GM12878 (cell line): ENCODE measurements around the gene SPDYE4. TPM values are rescaled to one million over a fixed set of nuclear protein-coding genes. Genes with fewer than 3 reads are reported as not detected.

Experiments used
- ATAC-seq: fragments of 200-7000 bp; cut with Tn5 transposase; 3 replicates; pipeline ENCODE4 v1.9.1; 2020; ENCODE audit warnings: mild to moderate bottlenecking, moderate library complexity
- BruUV-seq: library from RNA; stranded (reverse); fragments of 400-500 nt; replicated peaks from 2 replicates; lab custom pipeline; 2021; lab: Mats Ljungman, UMichigan
- CTCF ChIA-PET: fragments of 300-600 bp; sonication (Branson Sonifier 250); formaldehyde crosslinking; extraction: SDS; loops from one replicate; lab custom pipeline; 2021; ENCODE audit warnings: inconsistent platforms; lab: Yijun Ruan, JAX
- POLR2A ChIA-PET: fragments of 350-600 bp; formaldehyde crosslinking; extraction: SDS; loops from one replicate; lab custom pipeline; 2021; ENCODE audit warnings: inconsistent platforms; lab: Charles Lee
- RAD21 ChIA-PET: fragments of 300-600 bp; sonication (Branson Sonifier 250); formaldehyde crosslinking; loops from one replicate; lab custom pipeline; 2023; ENCODE audit warnings: antibody characterized with exemption; ENCODE audit not compliant: unreplicated experiment; lab: Charles Lee
- SMC1A ChIA-PET: fragments of 300-600 bp; sonication (Branson Sonifier 250); formaldehyde crosslinking; loops from one replicate; lab custom pipeline; 2023; ENCODE audit not compliant: unreplicated experiment, uncharacterized antibody; lab: Charles Lee
- DNase-seq: peaks from one replicate; pipeline ENCODE4 v3.0.0-alpha.2; 2011; ENCODE audit warnings: low read depth, low spot score
- FAIRE-seq: peaks from 3 replicates; lab custom pipeline; 2011; peaks lifted over from hg19 to GRCh38; lab: Jason Lieb, UNC
- H2AFZ ChIP-seq: 2 replicates; pipeline ENCODE4 v1.6.0; 2011; ENCODE audit warnings: low read depth, low read length, control low read depth; ENCODE audit not compliant: control insufficient read depth
- H3K27ac ChIP-seq: 2 replicates; pipeline ENCODE4 v1.5.1; 2011; ENCODE audit warnings: control low read depth; ENCODE audit not compliant: control insufficient read depth, insufficient read depth
- H3K27me3 ChIP-seq, 2 experiments: replicated peaks in 1 of 2; 2 replicates each; pipeline versions ENCODE4 v1.6.0 to v1.6.1; 2011; ENCODE audit warnings: low read length in 1 of 2; ENCODE audit not compliant: control insufficient read depth in 2 of 2, insufficient read depth in 2 of 2
- H3K36me3 ChIP-seq, 2 experiments: 2 replicates each; pipeline ENCODE4 v1.5.1; 2011; ENCODE audit warnings: low read length in 1 of 2; ENCODE audit not compliant: control insufficient read depth in 2 of 2, insufficient read depth in 2 of 2
- H3K4me1 ChIP-seq: 2 replicates; pipeline ENCODE4 v1.6.1; 2011; ENCODE audit warnings: mild to moderate bottlenecking, low read length, moderate library complexity, mixed read lengths; ENCODE audit not compliant: control insufficient read depth, insufficient read depth
- H3K4me2 ChIP-seq: 2 replicates; pipeline ENCODE4 v1.6.0; 2011; ENCODE audit warnings: control low read depth; ENCODE audit not compliant: control insufficient read depth, insufficient read depth
- H3K4me3 ChIP-seq: fragments of 200-600 bp; sonication (generic); 2 replicates; pipeline ENCODE4 v1.5.1; 2016
- H3K79me2 ChIP-seq: 2 replicates; pipeline ENCODE4 v1.6.0; 2011; ENCODE audit warnings: low read length; ENCODE audit not compliant: control insufficient read depth, insufficient read depth
- H3K9ac ChIP-seq: 2 replicates; pipeline ENCODE4 v1.8.0; 2011; ENCODE audit warnings: low read length, control low read depth, mixed read lengths; ENCODE audit not compliant: control insufficient read depth, insufficient read depth
- H3K9me3 ChIP-seq: replicated peaks from 3 replicates; pipeline ENCODE4 v1.5.1; 2011; ENCODE audit warnings: mild to moderate bottlenecking, low read length; ENCODE audit not compliant: control insufficient read depth, insufficient read depth
- H4K20me1 ChIP-seq: 2 replicates; pipeline ENCODE4 v1.6.0; 2011; ENCODE audit not compliant: control insufficient read depth, insufficient read depth
- ASH2L ChIP-seq: fragments of 300-600, 200-600 bp; sonication (generic); IDR thresholded peaks from 2 replicates; pipeline ENCODE4 v1.6.1; 2017; ENCODE audit warnings: low read depth, mild to moderate bottlenecking, borderline replicate concordance
- CHD4 ChIP-seq: fragments of 200-600 bp; sonication (generic); IDR thresholded peaks from 2 replicates; pipeline ENCODE4 v1.6.1; 2016; ENCODE audit warnings: mild to moderate bottlenecking
- EED ChIP-seq: sonication (generic); IDR thresholded peaks from 2 replicates; pipeline ENCODE4 v1.6.1; 2016; ENCODE audit warnings: antibody characterized with exemption, low read depth
- ETV6 ChIP-seq, 2 experiments: fragments of 450-650 bp in 1 of 2; IDR thresholded peaks in 1 of 2; conservative IDR thresholded peaks in 1 of 2; 2 replicates each; pipeline ENCODE4 v1.6.1; 2014; ENCODE audit warnings: antibody characterized with exemption in 1 of 2, borderline replicate concordance in 1 of 2, low read depth in 1 of 2, mild to moderate bottlenecking in 1 of 2, moderate library complexity in 1 of 2
- WGBS: methylation state at CpG from one replicate; pipeline ENCODE4 v1.1.6; 2016; ENCODE audit warnings: low lambda C conversion rate; ENCODE audit not compliant: insufficient replicate concordance, insufficient coverage; ENCODE audit errors: missing lambda C conversion rate; 5-methylcytosine and 5-hydroxymethylcytosine counted together
- in situ Hi-C: fragments of 300-500 bp; cut with MboI; formaldehyde crosslinking; loops from 9 replicates; pipeline ENCODE4 v1.14.3; 2018; ENCODE audit warnings: mixed read lengths
- intact Hi-C: fragments of 100-400 bp; cut with micrococcal nuclease; formaldehyde crosslinking; loops from one replicate; pipeline ENCODE4 v1.14.2; 2022; ENCODE audit not compliant: unreplicated experiment
- polyA plus RNA-seq, 11 experiments: library from polyadenylated mRNA; depleted of rRNA in 4 of 11; unstranded in 6 of 11; stranded (reverse) in 5 of 11; fragments of >200 nt; fragmentation: Nextera tagmentation in 4 of 11; fragmentation: Illumina TruSeq in 1 of 11; extraction: Ambion mirVana in 4 of 11; extraction: Trizol in 1 of 11; gene quantifications; 1 replicate in 1 of 11; 2 replicates in 10 of 11; pipeline versions ENCODE4 v1.2.1 to v1.2.3, GENCODE V29; 2011 to 2016; ENCODE audit warnings: inconsistent platforms in 2 of 11, missing spikeins in 2 of 11, low read depth in 1 of 11
- total RNA-seq, 4 experiments: library from RNA; depleted of rRNA in 3 of 4; stranded (reverse); fragments of >200 nt in 3 of 4; fragmentation: Illumina TruSeq in 1 of 4; extraction: Trizol in 1 of 4; gene quantifications; 2 replicates each; pipeline versions ENCODE4 v1.2.1 to v1.2.3, GENCODE V29; 2013 to 2021
- TF ChIP-seq, protein P1 (sequence below): fragments of 450-650 bp; IDR thresholded peaks from 2 replicates; pipeline ENCODE4 v1.6.1; 2017; ENCODE audit warnings: mild to moderate bottlenecking

SPDYE4 gene
- total and polyA plus RNA-seq, 10 of the 15 experiments (the other 5 are each of a cell fraction or from before 2014, with no cell fraction given): 0.07 to 0.18 TPM; not detected in 8

DNA sequence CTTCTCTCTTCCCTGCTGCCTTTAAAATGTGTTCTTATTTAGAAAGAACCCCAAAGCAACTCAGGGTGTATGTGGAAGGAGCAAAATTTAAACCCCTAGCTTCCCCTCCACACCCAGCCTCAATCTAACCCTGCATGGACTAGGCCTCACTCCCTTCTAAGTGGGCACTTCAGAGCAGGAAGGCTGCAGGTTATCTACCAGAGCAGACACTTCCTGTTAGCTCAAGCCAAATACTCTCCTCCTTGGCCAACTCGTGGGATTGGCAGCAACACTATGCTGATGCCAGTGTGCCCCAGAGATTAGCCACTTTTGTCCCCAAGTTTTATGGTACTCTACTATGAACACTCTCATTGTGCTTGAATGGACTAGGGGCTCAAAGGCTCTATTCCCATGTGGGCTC, 49.3 kb downstream of the SPDYE4 start:
- Histone ChIP-seq H3K79me2 (no peaks in the 10 kb centered on the region), H2AFZ (no peak overlapping the region), H3K9ac (no peak overlapping the region), H3K4me3 (no peak overlapping the region), H3K4me1 (no peaks in the 10 kb centered on the region), H3K4me2 (no peak overlapping the region), H3K27ac (no peak overlapping the region), H3K36me3 (no peaks in the 10 kb centered on the region), H3K9me3 (no peaks in the 10 kb centered on the region), H4K20me1 (no peaks in the 10 kb centered on the region), H3K27me3 (peaks cover 0 to 5% of the 10 kb centered on the region in 2 experiments; a peak in 3 of 4 replicates)
- TF ChIP-seq EED (no peak), ETV6 (conservative IDR thresholded peaks at IDR 0.05 in 1 of 2, IDR thresholded peaks at IDR 0.05 in 1 of 2; ENCODE audit: borderline replicate concordance in 1 of 2, low read depth in 1 of 2) (no peak)
- TF ChIP-seq, protein P1, sequence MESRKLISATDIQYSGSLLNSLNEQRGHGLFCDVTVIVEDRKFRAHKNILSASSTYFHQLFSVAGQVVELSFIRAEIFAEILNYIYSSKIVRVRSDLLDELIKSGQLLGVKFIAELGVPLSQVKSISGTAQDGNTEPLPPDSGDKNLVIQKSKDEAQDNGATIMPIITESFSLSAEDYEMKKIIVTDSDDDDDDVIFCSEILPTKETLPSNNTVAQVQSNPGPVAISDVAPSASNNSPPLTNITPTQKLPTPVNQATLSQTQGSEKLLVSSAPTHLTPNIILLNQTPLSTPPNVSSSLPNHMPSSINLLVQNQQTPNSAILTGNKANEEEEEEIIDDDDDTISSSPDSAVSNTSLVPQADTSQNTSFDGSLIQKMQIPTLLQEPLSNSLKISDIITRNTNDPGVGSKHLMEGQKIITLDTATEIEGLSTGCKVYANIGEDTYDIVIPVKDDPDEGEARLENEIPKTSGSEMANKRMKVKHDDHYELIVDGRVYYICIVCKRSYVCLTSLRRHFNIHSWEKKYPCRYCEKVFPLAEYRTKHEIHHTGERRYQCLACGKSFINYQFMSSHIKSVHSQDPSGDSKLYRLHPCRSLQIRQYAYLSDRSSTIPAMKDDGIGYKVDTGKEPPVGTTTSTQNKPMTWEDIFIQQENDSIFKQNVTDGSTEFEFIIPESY: no peak
- intact Hi-C loops: no loop called here
- ChIA-PET SMC1A (interaction anchor here (0.6 to 1.1 kb wide), 2 partner anchors 14 to 289 kb away, joined by 3 read pairs; no protein-coding TSS in a partner anchor), POLR2A (no interaction called here), RAD21 (no interaction called here), CTCF (no interaction called here)
- no peak for ATAC-seq
- DNase-seq: no peak
- in situ Hi-C loops: no loop called here
- WGBS: 0% methylated on average over 1 of the region's 1 CpG
- no peak for FAIRE-seq
- BruUV-seq: no TSS peak

DNA sequence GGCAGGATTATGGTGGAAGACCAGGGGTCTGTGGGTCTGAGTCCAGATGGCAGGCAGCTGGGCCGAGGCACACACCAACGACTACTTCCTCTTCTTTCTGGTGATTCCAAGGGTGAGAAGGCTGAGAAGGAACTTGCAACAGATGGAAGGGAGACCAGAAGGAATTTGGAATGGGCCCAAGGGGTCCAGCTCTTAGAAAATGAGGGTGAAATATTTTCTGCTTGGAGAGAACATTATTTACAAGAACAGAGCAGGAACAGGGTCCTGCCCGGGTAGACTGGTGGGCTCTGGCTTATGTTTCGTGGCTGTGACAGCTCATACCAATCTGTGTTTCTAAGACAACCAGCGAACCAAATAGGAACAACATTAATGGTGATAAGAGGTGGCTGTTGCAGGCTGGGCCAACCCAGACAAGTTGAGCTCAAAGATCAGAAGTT, 50.3 kb downstream of the SPDYE4 start:
- ChIA-PET SMC1A (no interaction called here), CTCF (interaction anchor here (1.2 to 1.4 kb wide), 2 partner anchors 78 to 298 kb away, joined by 3 to 4 read pairs; no protein-coding TSS in a partner anchor), RAD21 (no interaction called here), POLR2A (no interaction called here)
- peaks cover 0 to 5% of the 10 kb centered on the region in 2 experiments; a peak in 3 of 4 replicates for H3K27me3 ChIP-seq
- H3K27ac ChIP-seq: no peak overlapping the region
- no TSS peak for BruUV-seq
- ATAC-seq (no peak), DNase-seq (no peak), FAIRE-seq (no peak)
- WGBS: 0% methylated on average over 5 of the region's 5 CpGs
- TF ChIP-seq ASH2L: no peak
- TF ChIP-seq CHD4: no peak
- no peaks in the 10 kb centered on the region for H3K9me3 ChIP-seq
- no peak overlapping the region for H3K4me3 ChIP-seq
- H3K36me3 ChIP-seq: no peaks in the 10 kb centered on the region
- in situ Hi-C loops (no loop called here), intact Hi-C loops (no loop called here)
- no peak overlapping the region for H3K9ac ChIP-seq
- no peak overlapping the region for H3K4me2 ChIP-seq
- H4K20me1 ChIP-seq: no peaks in the 10 kb centered on the region
- no peaks in the 10 kb centered on the region for H3K4me1 ChIP-seq
- H2AFZ ChIP-seq: no peak overlapping the region
- no peaks in the 10 kb centered on the region for H3K79me2 ChIP-seq
